ENCODE results near the gene SOWAHC. TPM values are rescaled to one million over a fixed set of nuclear protein-coding genes. Genes with fewer than 3 reads are reported as not detected.

Gene SOWAHC
- polyA plus RNA-seq, 1 of the 3 experiments (the other 2 are of a cell fraction) = 2.9 TPM

DNA sequence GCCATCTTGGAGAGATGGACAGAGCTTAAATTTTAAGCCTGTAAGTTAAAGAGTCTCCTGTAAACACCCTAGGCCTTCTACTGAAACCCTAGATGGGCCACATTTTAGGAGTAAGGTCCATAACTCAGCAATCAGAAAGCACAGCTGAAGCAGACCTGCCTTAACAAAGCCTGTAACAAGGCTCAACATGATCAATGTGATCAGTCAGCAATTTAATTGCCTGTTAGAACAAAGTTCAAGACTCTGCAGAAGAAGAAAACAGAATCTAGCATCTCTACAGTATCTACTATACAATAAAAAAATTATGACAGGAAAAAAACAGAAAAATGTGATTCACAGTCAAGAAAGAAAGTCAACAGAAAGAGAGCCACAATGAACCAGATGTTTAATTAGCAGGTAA, 27.5 kb upstream of the SOWAHC start (continued):
- no peak for TF ChIP-seq SIN3A (IDR thresholded peaks at IDR 0.05; ENCODE audit: borderline replicate concordance, low read depth, low read length)
- TF ChIP-seq, protein P1, sequence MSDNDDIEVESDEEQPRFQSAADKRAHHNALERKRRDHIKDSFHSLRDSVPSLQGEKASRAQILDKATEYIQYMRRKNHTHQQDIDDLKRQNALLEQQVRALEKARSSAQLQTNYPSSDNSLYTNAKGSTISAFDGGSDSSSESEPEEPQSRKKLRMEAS (IDR thresholded peaks at IDR 0.05; ENCODE audit: low read depth) = no peak

DNA sequence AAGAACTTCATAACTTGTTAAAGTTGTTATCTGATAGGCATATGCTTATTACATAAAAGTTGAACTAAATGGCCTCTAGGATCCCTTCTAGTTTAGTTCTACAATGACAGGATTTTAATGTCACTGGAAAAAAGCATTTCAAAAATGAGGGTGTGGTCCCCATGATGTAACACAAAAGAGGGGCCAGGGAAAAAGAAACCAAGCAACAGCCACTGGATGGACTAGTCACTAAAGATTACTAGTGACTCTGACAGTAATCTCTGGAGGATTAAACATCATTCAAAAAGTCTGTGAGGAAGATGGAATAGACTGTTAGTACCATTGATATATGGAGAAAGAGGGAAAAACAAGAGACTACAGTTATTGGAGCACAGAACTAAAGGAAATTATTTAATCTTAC, 23.0 kb upstream of the SOWAHC start:
- DNase-seq = no peak
- no peaks in the 10 kb centered on the region; a peak in 3 of 4 replicates for H3K4me1 ChIP-seq (ENCODE audit: control insufficient read depth in 1 of 2, insufficient read depth in 2 of 2, low read depth in 1 of 2, low read length in 1 of 2)
- TF ChIP-seq, protein P2, sequence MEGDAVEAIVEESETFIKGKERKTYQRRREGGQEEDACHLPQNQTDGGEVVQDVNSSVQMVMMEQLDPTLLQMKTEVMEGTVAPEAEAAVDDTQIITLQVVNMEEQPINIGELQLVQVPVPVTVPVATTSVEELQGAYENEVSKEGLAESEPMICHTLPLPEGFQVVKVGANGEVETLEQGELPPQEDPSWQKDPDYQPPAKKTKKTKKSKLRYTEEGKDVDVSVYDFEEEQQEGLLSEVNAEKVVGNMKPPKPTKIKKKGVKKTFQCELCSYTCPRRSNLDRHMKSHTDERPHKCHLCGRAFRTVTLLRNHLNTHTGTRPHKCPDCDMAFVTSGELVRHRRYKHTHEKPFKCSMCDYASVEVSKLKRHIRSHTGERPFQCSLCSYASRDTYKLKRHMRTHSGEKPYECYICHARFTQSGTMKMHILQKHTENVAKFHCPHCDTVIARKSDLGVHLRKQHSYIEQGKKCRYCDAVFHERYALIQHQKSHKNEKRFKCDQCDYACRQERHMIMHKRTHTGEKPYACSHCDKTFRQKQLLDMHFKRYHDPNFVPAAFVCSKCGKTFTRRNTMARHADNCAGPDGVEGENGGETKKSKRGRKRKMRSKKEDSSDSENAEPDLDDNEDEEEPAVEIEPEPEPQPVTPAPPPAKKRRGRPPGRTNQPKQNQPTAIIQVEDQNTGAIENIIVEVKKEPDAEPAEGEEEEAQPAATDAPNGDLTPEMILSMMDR (IDR thresholded peaks at IDR 0.05) = no peak
- H3K79me2 ChIP-seq (ENCODE audit: insufficient read depth) = peaks cover 92% of the 10 kb centered on the region
- peaks cover 24% of the 10 kb centered on the region for H4K20me1 ChIP-seq (ENCODE audit: insufficient read depth)
- H3K36me3 ChIP-seq (replicated peaks in 1 of 2; ENCODE audit: control insufficient read depth in 1 of 2, insufficient read depth in 2 of 2, low read length in 1 of 2) = peaks cover 0 to 25% of the 10 kb centered on the region in 2 experiments
- H2AFZ ChIP-seq (ENCODE audit: low read depth) = no peak overlapping the region
- ChIA-PET CTCF (no interaction called here), POLR2A (no interaction called here)
- H3K4me2 ChIP-seq = no peak overlapping the region
- H3K9me3 ChIP-seq = no peaks in the 10 kb centered on the region
- no peak overlapping the region for H3K27ac ChIP-seq (ENCODE audit: low read depth in 2 of 2, low read length in 1 of 2)
- H3K9me2 ChIP-seq = no peaks in the 10 kb centered on the region
- no peaks in the 10 kb centered on the region for H3K27me3 ChIP-seq (ENCODE audit: insufficient read depth)
- H3F3A ChIP-seq (replicated peaks; ENCODE audit: insufficient read depth) = no peaks in the 10 kb centered on the region
- H3K4me3 ChIP-seq (ENCODE audit: low read depth in 2 of 2, low read length in 1 of 2) = no peak overlapping the region
- H3K9ac ChIP-seq = no peak overlapping the region

DNA sequence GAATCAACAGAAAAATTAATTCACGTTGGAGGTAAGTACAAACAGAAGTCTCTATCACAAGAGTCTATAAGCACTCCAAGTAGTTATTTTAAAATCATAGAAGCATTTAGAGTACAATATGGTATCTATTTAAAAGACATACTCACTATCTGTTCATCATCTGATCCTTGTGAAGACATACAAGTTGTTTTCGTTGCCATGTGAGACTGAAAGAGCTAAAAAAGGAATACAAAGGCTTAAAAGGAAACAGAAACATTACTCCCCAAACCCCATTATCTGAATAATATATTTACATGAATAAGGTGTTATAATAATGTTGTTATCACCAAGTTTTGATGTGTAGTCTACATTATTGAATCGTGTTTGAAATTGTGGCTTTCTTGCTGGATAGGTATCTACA, 21.3 kb upstream of the SOWAHC start:
- no peak overlapping the region for H2AFZ ChIP-seq (ENCODE audit: low read depth)
- H3K79me2 ChIP-seq (ENCODE audit: insufficient read depth) = peaks cover 94% of the 10 kb centered on the region
- H3K9me2 ChIP-seq = no peaks in the 10 kb centered on the region
- ChIA-PET CTCF (no interaction called here), POLR2A (no interaction called here)
- no peak for DNase-seq
- no peaks in the 10 kb centered on the region for H3K27me3 ChIP-seq (ENCODE audit: insufficient read depth)
- WGBS (ENCODE audit: low lambda C conversion rate) = 94% methylated on average over 3 of the region's 3 CpGs
- peaks cover 0 to 24% of the 10 kb centered on the region in 2 experiments for H3K36me3 ChIP-seq (replicated peaks in 1 of 2; ENCODE audit: control insufficient read depth in 1 of 2, insufficient read depth in 2 of 2, low read length in 1 of 2)
- H3K4me2 ChIP-seq = no peak overlapping the region
- no peak overlapping the region for H3K4me3 ChIP-seq (ENCODE audit: low read depth in 2 of 2, low read length in 1 of 2)
- peaks cover 37% of the 10 kb centered on the region for H4K20me1 ChIP-seq (ENCODE audit: insufficient read depth)
- no peak overlapping the region for H3K27ac ChIP-seq (ENCODE audit: low read depth in 2 of 2, low read length in 1 of 2)
- H3K4me1 ChIP-seq (ENCODE audit: control insufficient read depth in 1 of 2, insufficient read depth in 2 of 2, low read depth in 1 of 2, low read length in 1 of 2) = no peaks in the 10 kb centered on the region; a peak in 3 of 4 replicates
- no peaks in the 10 kb centered on the region for H3K9me3 ChIP-seq
- no peak overlapping the region for H3K9ac ChIP-seq
- no peaks in the 10 kb centered on the region for H3F3A ChIP-seq (replicated peaks; ENCODE audit: insufficient read depth)
- TF ChIP-seq, protein P3, sequence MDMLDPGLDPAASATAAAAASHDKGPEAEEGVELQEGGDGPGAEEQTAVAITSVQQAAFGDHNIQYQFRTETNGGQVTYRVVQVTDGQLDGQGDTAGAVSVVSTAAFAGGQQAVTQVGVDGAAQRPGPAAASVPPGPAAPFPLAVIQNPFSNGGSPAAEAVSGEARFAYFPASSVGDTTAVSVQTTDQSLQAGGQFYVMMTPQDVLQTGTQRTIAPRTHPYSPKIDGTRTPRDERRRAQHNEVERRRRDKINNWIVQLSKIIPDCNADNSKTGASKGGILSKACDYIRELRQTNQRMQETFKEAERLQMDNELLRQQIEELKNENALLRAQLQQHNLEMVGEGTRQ (IDR thresholded peaks at IDR 0.05; ENCODE audit: borderline replicate concordance, low read depth, low read length) = no peak
- TF ChIP-seq GATA2 (CRISPR knock-in tag; IDR thresholded peaks at IDR 0.05) = no peak
- TF ChIP-seq RFX5 (IDR thresholded peaks at IDR 0.05; ENCODE audit: low read length) = no peak
- TF ChIP-seq, protein P4, sequence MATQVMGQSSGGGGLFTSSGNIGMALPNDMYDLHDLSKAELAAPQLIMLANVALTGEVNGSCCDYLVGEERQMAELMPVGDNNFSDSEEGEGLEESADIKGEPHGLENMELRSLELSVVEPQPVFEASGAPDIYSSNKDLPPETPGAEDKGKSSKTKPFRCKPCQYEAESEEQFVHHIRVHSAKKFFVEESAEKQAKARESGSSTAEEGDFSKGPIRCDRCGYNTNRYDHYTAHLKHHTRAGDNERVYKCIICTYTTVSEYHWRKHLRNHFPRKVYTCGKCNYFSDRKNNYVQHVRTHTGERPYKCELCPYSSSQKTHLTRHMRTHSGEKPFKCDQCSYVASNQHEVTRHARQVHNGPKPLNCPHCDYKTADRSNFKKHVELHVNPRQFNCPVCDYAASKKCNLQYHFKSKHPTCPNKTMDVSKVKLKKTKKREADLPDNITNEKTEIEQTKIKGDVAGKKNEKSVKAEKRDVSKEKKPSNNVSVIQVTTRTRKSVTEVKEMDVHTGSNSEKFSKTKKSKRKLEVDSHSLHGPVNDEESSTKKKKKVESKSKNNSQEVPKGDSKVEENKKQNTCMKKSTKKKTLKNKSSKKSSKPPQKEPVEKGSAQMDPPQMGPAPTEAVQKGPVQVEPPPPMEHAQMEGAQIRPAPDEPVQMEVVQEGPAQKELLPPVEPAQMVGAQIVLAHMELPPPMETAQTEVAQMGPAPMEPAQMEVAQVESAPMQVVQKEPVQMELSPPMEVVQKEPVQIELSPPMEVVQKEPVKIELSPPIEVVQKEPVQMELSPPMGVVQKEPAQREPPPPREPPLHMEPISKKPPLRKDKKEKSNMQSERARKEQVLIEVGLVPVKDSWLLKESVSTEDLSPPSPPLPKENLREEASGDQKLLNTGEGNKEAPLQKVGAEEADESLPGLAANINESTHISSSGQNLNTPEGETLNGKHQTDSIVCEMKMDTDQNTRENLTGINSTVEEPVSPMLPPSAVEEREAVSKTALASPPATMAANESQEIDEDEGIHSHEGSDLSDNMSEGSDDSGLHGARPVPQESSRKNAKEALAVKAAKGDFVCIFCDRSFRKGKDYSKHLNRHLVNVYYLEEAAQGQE (IDR thresholded peaks at IDR 0.05; ENCODE audit: low read depth, low read length) = no peak
- no peak for TF ChIP-seq SMC3 (IDR thresholded peaks at IDR 0.05; ENCODE audit: low read depth, low read length)
- TF ChIP-seq CHD2 (IDR thresholded peaks at IDR 0.05; ENCODE audit: low read length, partially characterized antibody) = no peak
- no peak for TF ChIP-seq TCF12 (IDR thresholded peaks at IDR 0.05)
- TF ChIP-seq, protein P5, sequence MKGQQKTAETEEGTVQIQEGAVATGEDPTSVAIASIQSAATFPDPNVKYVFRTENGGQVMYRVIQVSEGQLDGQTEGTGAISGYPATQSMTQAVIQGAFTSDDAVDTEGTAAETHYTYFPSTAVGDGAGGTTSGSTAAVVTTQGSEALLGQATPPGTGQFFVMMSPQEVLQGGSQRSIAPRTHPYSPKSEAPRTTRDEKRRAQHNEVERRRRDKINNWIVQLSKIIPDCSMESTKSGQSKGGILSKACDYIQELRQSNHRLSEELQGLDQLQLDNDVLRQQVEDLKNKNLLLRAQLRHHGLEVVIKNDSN (IDR thresholded peaks at IDR 0.05; ENCODE audit: borderline replicate concordance, low read depth) = no peak
- no peak for TF ChIP-seq TAF1 (IDR thresholded peaks at IDR 0.05; ENCODE audit: borderline replicate concordance, low read depth, low read length)
- no peak for TF ChIP-seq POLR2AphosphoS5 (IDR thresholded peaks at IDR 0.05; ENCODE audit: low read depth, low read length)
- no peak for TF ChIP-seq FOSL2 (IDR thresholded peaks at IDR 0.05; ENCODE audit: borderline replicate concordance, low read depth)
- TF ChIP-seq JUND (IDR thresholded peaks at IDR 0.05) = no peak
- TF ChIP-seq, protein P6, sequence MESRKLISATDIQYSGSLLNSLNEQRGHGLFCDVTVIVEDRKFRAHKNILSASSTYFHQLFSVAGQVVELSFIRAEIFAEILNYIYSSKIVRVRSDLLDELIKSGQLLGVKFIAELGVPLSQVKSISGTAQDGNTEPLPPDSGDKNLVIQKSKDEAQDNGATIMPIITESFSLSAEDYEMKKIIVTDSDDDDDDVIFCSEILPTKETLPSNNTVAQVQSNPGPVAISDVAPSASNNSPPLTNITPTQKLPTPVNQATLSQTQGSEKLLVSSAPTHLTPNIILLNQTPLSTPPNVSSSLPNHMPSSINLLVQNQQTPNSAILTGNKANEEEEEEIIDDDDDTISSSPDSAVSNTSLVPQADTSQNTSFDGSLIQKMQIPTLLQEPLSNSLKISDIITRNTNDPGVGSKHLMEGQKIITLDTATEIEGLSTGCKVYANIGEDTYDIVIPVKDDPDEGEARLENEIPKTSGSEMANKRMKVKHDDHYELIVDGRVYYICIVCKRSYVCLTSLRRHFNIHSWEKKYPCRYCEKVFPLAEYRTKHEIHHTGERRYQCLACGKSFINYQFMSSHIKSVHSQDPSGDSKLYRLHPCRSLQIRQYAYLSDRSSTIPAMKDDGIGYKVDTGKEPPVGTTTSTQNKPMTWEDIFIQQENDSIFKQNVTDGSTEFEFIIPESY (IDR thresholded peaks at IDR 0.05; ENCODE audit: borderline replicate concordance, low read depth) = no peak
- no peak for TF ChIP-seq EP300 (IDR thresholded peaks at IDR 0.05; ENCODE audit: borderline replicate concordance in 1 of 2, low read depth in 1 of 2, low read length in 1 of 2)
